DMS53 (cell line): ENCODE results near the gene TMEM138.

Experiments
- DNase-seq: peaks from one replicate; lab custom pipeline; 2025; lab: John Stamatoyannopoulos, UW

TMEM138 gene

DNA sequence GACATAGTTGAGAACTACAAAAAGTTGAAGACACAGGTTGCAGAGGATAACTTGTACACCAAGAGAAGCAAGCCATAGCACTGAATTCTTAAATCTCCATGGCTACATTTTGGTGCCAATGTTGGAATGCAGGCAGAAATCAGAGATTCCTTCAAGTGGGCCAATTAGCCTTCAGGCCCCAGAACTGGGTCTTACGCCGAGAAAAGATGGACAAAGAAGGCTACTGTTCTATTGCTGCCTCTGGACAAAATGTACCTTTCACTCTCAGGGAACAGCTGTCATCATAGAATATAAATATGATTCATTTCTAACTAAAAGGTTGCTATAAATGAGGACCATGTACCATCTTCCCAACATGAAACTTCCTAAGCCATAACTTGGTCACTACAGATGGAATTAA lies 43.9 kb downstream of the TMEM138 start:
- no peak for DNase-seq

DNA sequence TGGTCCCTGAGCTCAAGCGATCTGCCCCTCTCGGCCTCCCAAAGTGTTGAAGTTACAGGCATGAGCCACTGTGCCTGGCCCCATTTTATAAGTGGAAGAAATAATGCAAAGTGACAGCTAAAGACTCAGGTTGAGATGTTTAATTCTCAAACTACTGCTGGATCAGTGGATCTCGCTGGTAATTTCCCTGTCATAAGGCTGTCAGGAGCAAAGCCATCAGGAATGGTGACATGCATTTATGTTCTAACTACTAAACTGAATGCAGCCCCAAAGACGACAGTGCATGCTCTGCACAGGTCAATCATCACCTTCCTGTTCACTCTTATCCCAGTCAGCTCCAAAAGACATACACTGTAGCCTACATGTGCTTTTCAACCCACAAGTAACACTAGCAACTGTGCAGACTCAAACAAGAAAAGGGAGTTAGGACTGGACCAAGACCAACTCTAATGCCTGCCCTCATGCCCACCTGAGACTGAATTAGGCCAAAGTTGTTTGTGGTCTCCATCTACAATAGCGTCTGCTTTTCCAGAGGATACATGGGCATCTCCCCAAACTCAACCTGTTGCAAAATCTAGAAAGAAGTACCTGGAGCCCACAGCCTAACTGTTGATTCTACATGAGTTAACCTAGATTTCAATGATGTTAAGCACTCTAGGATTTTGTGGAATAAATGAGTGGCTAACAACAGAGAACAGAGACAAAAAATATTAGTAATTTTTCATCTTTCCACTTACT lies 45.0 kb downstream of the TMEM138 start:
- no peak for DNase-seq

DNA sequence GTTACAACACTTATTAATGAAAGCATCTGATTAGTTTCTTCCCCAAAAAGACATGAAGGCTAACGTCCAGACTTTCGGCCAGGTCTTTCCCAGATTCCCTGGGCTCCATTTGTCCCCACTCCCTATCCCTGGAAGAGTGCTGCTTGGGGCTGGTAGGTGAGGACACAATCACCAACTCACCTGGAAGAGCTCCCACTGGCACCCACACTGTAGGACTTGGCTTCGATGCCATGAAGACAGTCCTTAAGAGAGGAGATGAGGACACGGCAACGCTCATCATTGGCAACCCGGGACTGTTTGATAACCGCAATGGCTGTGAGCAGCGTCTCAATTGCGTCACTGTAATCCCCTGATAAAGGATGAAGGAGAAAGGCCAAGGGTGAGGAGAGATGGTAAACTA lies 49.4 kb downstream of the TMEM138 start:
- no peak for DNase-seq

DNA sequence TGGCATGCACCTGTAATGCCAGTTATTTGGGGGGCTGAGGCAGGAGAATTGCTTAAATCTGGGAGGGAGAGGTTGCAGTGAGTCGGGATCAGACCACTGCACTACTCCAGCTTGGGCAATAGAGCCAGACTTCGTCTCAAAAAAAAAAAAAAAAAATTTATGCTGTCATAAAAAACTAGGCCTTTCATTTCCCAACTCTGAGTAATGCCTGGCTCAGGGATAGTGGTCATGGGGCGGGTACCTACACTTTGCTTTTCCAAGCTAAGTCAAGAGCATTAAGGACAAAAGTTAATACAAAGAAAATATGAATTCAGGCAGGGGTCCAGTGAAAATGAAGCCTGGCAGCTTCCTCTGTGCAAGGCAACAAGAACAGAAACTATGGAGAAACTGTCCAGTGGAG lies 51.3 kb downstream of the TMEM138 start:
- DNase-seq, result no peak

DNA sequence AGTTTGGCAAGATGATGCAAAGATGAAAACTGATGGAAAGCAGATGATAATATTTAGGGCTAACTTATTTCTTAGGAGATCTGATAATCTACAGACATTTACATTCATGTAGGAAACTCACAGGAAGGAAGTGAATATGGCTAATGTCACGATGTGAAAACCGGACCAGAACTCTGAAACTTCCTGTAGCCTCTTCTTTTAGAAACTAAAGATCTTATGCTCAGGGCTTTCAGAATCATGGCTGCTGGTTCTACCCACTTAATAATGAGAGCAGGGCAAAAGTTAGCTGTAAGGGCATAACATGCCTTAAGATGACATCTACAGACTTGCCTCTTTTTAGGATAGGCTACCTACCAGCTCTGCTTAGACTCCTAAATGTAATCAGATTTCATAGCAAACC lies 52.4 kb downstream of the TMEM138 start:
- DNase-seq, result no peak

DNA sequence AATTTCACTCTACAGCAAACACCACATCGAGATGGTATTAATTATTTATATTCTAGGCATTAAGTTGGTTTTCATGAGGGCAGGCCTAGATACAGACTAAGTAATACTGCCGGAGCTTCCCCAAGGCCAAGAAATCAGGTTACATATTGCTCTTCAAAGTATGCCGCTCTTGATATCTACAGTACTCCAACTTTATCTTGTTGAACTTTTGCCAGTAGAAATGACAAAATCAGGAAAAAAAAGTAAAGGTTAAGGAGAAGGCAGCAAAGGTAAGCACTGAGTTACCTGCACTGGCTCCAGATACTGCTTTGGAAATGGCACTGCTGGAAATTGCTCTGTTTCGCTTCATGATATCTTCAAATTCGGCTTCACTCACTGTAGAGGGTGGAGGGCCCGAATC lies 53.2 kb downstream of the TMEM138 start:
- DNase-seq, result no peak

DNA sequence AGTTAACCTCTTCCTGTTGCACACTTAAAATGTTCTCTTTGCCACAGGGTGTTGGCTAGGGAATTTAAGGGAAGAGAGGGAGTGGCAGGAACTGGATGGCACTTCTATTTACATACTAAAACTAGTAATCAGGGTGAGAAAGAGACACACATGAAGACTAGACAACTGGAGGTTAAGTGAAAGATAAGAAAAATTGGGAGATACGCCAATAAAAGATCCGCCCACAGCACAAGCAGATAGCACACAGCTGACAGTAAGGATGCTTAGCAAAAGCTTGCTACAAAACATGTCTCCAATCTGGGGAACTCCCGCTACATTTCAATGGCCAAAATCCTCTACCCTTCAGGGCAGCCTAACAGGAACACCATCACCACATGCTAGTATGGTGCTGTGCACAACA lies 54.8 kb downstream of the TMEM138 start:
- no peak for DNase-seq

DNA sequence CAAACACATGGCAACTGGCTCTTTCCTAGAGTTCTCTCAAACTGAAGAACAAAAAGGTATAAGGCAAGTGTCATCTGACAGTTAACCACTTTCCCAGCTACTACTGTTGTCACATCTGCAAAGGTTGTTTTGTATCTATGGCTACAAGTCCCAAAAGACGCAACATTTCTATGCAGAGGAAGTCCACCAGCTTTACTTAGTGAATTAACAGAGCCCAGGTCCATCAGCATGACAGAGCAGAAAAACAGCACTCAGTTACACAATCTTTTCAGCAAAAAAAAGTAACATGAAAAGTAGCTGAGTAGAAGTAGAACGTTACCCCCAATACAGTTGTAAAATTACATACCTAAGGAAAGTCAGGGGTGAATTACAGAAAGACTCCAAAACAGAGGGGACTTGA lies 55.5 kb downstream of the TMEM138 start:
- DNase-seq, result no peak

DNA sequence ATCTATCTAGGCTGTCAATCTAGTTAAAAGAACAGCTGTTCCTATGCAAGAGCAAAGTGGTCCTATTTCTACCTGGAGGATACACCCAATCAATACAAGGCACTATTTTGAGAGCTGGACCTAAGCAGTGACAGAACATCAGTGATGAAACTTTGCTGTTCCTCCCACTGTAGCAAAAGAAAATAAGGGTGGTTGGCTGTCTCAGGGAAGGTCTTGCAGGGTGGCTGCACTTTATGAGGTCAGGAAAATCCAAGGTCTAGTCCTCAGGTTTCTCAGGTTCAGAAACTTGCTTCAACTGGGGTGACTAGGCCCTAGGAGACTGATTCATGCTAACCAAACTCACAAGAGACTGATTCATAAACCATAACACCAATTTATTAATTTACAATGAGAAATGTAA lies 56.0 kb downstream of the TMEM138 start:
- DNase-seq, result no peak
